ENCODE measurements around the gene KCTD12.

DNA sequence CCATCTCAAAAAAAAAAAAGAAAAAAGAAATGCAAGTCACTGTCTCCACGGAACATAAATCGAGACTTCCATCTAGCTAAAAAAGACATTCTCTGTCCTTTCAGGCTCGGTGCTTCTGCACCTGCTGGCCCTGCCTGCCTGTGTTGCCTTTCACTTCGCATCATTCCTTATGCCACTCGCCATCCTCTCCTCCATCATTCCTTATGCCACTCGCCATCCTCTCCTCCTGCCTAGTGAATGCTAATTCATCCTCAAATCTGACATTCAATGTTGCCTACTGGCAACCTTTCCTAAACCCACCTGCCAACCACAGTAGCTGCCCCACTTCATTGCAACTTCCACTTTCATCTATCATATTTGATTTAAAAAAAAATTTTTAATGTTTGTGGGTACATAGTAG, 36.7 kb downstream of the KCTD12 start:
- TF ChIP-seq, protein P1, sequence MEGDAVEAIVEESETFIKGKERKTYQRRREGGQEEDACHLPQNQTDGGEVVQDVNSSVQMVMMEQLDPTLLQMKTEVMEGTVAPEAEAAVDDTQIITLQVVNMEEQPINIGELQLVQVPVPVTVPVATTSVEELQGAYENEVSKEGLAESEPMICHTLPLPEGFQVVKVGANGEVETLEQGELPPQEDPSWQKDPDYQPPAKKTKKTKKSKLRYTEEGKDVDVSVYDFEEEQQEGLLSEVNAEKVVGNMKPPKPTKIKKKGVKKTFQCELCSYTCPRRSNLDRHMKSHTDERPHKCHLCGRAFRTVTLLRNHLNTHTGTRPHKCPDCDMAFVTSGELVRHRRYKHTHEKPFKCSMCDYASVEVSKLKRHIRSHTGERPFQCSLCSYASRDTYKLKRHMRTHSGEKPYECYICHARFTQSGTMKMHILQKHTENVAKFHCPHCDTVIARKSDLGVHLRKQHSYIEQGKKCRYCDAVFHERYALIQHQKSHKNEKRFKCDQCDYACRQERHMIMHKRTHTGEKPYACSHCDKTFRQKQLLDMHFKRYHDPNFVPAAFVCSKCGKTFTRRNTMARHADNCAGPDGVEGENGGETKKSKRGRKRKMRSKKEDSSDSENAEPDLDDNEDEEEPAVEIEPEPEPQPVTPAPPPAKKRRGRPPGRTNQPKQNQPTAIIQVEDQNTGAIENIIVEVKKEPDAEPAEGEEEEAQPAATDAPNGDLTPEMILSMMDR (IDR thresholded peaks at IDR 0.05; ENCODE audit: low read length): no peak
- TF ChIP-seq EZH2 (IDR thresholded peaks at IDR 0.05; ENCODE audit: borderline replicate concordance, low read length): no peak

All from OCI-LY1 (cell line).